Measurements from ENCODE around the gene RND2. TPM values are rescaled to one million over a fixed set of nuclear protein-coding genes. Genes with fewer than 3 reads are reported as not detected.
A peak's percentile ranks its signal among the peaks of the same experiment; 100 is the strongest.
"Not testable (repeated sequence)": the region's sequence is repeated elsewhere in the genome, so short reads cannot be mapped to it uniquely, and the experiment has no call there.

Gene RND2
- total and polyA plus RNA-seq, 2 of the 13 experiments (the other 11 are each of a cell fraction or from before 2014, with no cell fraction given): 0.05 to 0.11 TPM

- not testable (repeated sequence) for H3K9ac ChIP-seq (ENCODE audit: insufficient read depth, low read depth, low read length)
- WGBS (ENCODE audit: low lambda C conversion rate): 79% methylated on average over 16 of the region's 16 CpGs
These were observed 49.3 kb upstream of the RND2 start for GRCh38 chr17:42975701-42976100.

More at GRCh38 chr17:42975701-42976100, 49.3 kb upstream of the RND2 start:
- BruUV-seq (replicated peaks); ATAC-seq; H3K4me3 ChIP-seq (replicated peaks in 1 of 3; ENCODE audit: insufficient read depth in 1 of 3, low read depth in 2 of 3, low read length in 3 of 3); H3K36me3 ChIP-seq (replicated peaks in 1 of 2; ENCODE audit: control insufficient read depth in 1 of 2, insufficient read depth in 2 of 2, low read length in 2 of 2); H2AFZ ChIP-seq (ENCODE audit: low read length); H3K79me2 ChIP-seq (ENCODE audit: insufficient read depth, low read length); intact Hi-C loops (cut with micrococcal nuclease; ENCODE audit: unreplicated experiment); H3K9me3 ChIP-seq (ENCODE audit: low read length); H3K4me2 ChIP-seq (ENCODE audit: low read depth, low read length); CTCF ChIA-PET (ENCODE audit: low intra/inter-chr PET ratio, low total read pairs); FAIRE-seq; H3K27me3 ChIP-seq (ENCODE audit: control insufficient read depth in 1 of 2, insufficient read depth in 2 of 2, low read length in 2 of 2); DNase-seq (ENCODE audit: low spot score); H4K20me1 ChIP-seq (ENCODE audit: insufficient read depth, low read length); in situ Hi-C loops (cut with HindIII; ENCODE audit: extremely low pct_ligation_motif_present, low pct_unique_long_range_greater_than_20kb): not testable (repeated sequence)
- POLR2A ChIA-PET: interaction anchor here (1.0 to 2.9 kb wide), 3 partner anchors 15 to 26 kb away, joined by 3 to 20 read pairs (median 3); partner anchors contain the start of gene RPL27
- TF ChIP-seq ZBTB38 (CRISPR knock-in tag; IDR thresholded peaks at IDR 0.05) (0 out of 2 replicates have a peak, but pooled peaks have one; percentile 39), ZNF687 (CRISPR knock-in tag; IDR thresholded peaks at IDR 0.05) (peak; percentile 28; the same call in 1 of the 2 replicates), ADNP (CRISPR knock-in tag; IDR thresholded peaks at IDR 0.05) (0 out of 2 replicates have a peak, but pooled peaks have one; percentile 1)
- Histone ChIP-seq H3K27ac (ENCODE audit: extremely low read length, insufficient read depth, low read length) (peak overlapping the region; percentile 39), H3K4me1 (ENCODE audit: insufficient read depth, low read length) (peaks cover 33% of the 10 kb centered on the region)

Measured in HepG2 (cell line).